Epidermal melanocyte (primary cell): ENCODE results near the gene ANAPC1.
"Not testable (repeated sequence)": the region's sequence is repeated elsewhere in the genome, so short reads cannot be mapped to it uniquely, and the experiment has no call there.

ENCODE experiments used
- DNase-seq: peaks from one replicate; pipeline ENCODE4 v3.0.0; 2011; ENCODE audit warnings: low spot score; ENCODE audit not compliant: insufficient read length

ANAPC1 gene

GRCh38 chr2:111830479-111830878 lies 53.5 kb downstream of the ANAPC1 start:
- not testable (repeated sequence) for DNase-seq

GRCh38 chr2:111828217-111828766 lies 55.7 kb downstream of the ANAPC1 start:
- not testable (repeated sequence) for DNase-seq

- DNase-seq = not testable (repeated sequence)
Measured at GRCh38 chr2:111812970-111813622, 70.9 kb downstream of the ANAPC1 start.

- not testable (repeated sequence) for DNase-seq
Measured at GRCh38 chr2:111790633-111791032, 93.4 kb downstream of the ANAPC1 start.

- not testable (repeated sequence) for DNase-seq
Measured at GRCh38 chr2:111784081-111784480, 99.9 kb downstream of the ANAPC1 start.

GRCh38 chr2:111782195-111782594 lies 101.8 kb downstream of the ANAPC1 start:
- DNase-seq = not testable (repeated sequence)

- DNase-seq = not testable (repeated sequence)
Measured at GRCh38 chr2:111781443-111782094, 102.4 kb downstream of the ANAPC1 start.

GRCh38 chr2:111777155-111777554 lies 106.8 kb downstream of the ANAPC1 start:
- not testable (repeated sequence) for DNase-seq

- DNase-seq = not testable (repeated sequence)
Measured at GRCh38 chr2:111776296-111776695, 107.7 kb downstream of the ANAPC1 start.

- DNase-seq = not testable (repeated sequence)
Measured at GRCh38 chr2:111772180-111772579, 111.8 kb downstream of the ANAPC1 start.

- DNase-seq = not testable (repeated sequence)
Measured at GRCh38 chr2:111770916-111771658, 112.9 kb downstream of the ANAPC1 start.

- not testable (repeated sequence) for DNase-seq
Measured at GRCh38 chr2:111768266-111769190, 115.5 kb downstream of the ANAPC1 start.

GRCh38 chr2:111767087-111767486 lies 116.9 kb downstream of the ANAPC1 start:
- not testable (repeated sequence) for DNase-seq

GRCh38 chr2:111766295-111766694 lies 117.7 kb downstream of the ANAPC1 start:
- not testable (repeated sequence) for DNase-seq

GRCh38 chr2:111764151-111764550 lies 119.8 kb downstream of the ANAPC1 start:
- DNase-seq = not testable (repeated sequence)

GRCh38 chr2:111760697-111761284 lies 123.2 kb downstream of the ANAPC1 start:
- not testable (repeated sequence) for DNase-seq

- DNase-seq = not testable (repeated sequence)
Measured at GRCh38 chr2:111752533-111752932, 131.5 kb downstream of the ANAPC1 start.

GRCh38 chr2:111750641-111751040 lies 133.4 kb downstream of the ANAPC1 start:
- not testable (repeated sequence) for DNase-seq

- not testable (repeated sequence) for DNase-seq
Measured at GRCh38 chr2:111748429-111748828, 135.6 kb downstream of the ANAPC1 start.
